B cell (primary cell): Measurements from ENCODE around the gene AGRN. TPM values are rescaled to one million over a fixed set of nuclear protein-coding genes. Genes with fewer than 3 reads are reported as not detected.
A peak's percentile ranks its signal among the peaks of the same experiment; 100 is the strongest.

Source experiments
- ATAC-seq: fragments of 200-7000 bp; cut with Tn5 transposase; one replicate; pipeline ENCODE4 v1.10.0; 2021; ENCODE audit warnings: low read depth, mild to moderate bottlenecking, moderate number of reproducible peaks, moderate library complexity
- CTCF ChIA-PET: fragments of 350-600 bp; sonication (Branson Sonifier 250); formaldehyde crosslinking; loops from one replicate; lab custom pipeline; 2021; ENCODE audit warnings: antibody characterized with exemption, inconsistent platforms; lab: Charles Lee
- POLR2A ChIA-PET: fragments of 350-600 bp; sonication (Branson Sonifier 250); formaldehyde crosslinking; loops from one replicate; lab custom pipeline; 2021; ENCODE audit warnings: antibody characterized with exemption; lab: Charles Lee
- DNase-seq: peaks from one replicate; pipeline ENCODE4 v3.0.0; 2013
- H2AFZ ChIP-seq: 2 replicates; pipeline ENCODE4 v1.6.1; 2012; ENCODE audit warnings: mild to moderate bottlenecking, low read depth, low read length; ENCODE audit not compliant: insufficient read depth, poor library complexity, severe bottlenecking
- H3K27ac ChIP-seq, 2 donors: 1 replicate in 1 of 2; 2 replicates in 1 of 2; pipeline ENCODE4 v1.5.1; 2012 to 2013; ENCODE audit warnings: low read length in 2 of 2, mild to moderate bottlenecking in 2 of 2, moderate library complexity in 1 of 2
- H3K27me3 ChIP-seq, 4 experiments: fragments of 200-600 bp in 1 of 4; sonication (generic) in 1 of 4; replicated peaks in 1 of 4; 1 replicate in 2 of 4; 2 replicates in 2 of 4; pipeline versions ENCODE4 v1.6.1 to v1.7.0; 2013 to 2016; ENCODE audit warnings: low read length in 3 of 4, mild to moderate bottlenecking in 2 of 4, mixed read lengths in 1 of 4, moderate library complexity in 1 of 4; ENCODE audit not compliant: insufficient read depth in 4 of 4, control insufficient read depth in 3 of 4; ENCODE audit errors: control extremely low read depth in 1 of 4
- H3K36me3 ChIP-seq, 2 experiments: replicated peaks in 1 of 2; 1 replicate in 1 of 2; 2 replicates in 1 of 2; pipeline versions ENCODE4 v1.6.1 to v1.7.1; 2013; ENCODE audit warnings: low read length in 1 of 2; ENCODE audit not compliant: insufficient read depth in 2 of 2, control insufficient read depth in 1 of 2; ENCODE audit errors: control extremely low read depth in 1 of 2, extremely low read depth in 1 of 2
- H3K4me1 ChIP-seq, 2 donors: fragments of 200-600 bp in 1 of 2; sonication (generic) in 1 of 2; 1 replicate in 1 of 2; 2 replicates in 1 of 2; pipeline versions ENCODE4 v1.5.1 to v1.6.1; 2013 to 2017; ENCODE audit warnings: low read length in 2 of 2; ENCODE audit not compliant: control insufficient read depth in 2 of 2, insufficient read depth in 2 of 2
- H3K4me2 ChIP-seq: replicated peaks from 2 replicates; pipeline ENCODE3; 2012; ENCODE audit warnings: mild to moderate bottlenecking, low read depth, low read length; ENCODE audit not compliant: poor library complexity, severe bottlenecking
- H3K4me3 ChIP-seq, 5 experiments: fragments of 200-600 bp in 1 of 5; sonication (generic) in 1 of 5; 1 replicate in 3 of 5; 2 replicates in 2 of 5; pipeline versions ENCODE4 v1.5.1 to v1.7.0; 2011 to 2016; ENCODE audit warnings: low read length in 4 of 5, mild to moderate bottlenecking in 4 of 5, low read depth in 2 of 5, control low read depth in 1 of 5, moderate library complexity in 1 of 5; ENCODE audit not compliant: insufficient read depth in 1 of 5; ENCODE audit errors: control extremely low read depth in 1 of 5, extremely low read depth in 1 of 5
- H3K79me2 ChIP-seq: fragments of 200-600 bp; sonication (generic); one replicate; pipeline ENCODE4 v1.6.0; 2016; ENCODE audit warnings: low read length; ENCODE audit not compliant: control insufficient read depth, insufficient read depth
- H3K9ac ChIP-seq: fragments of 200-600 bp; sonication (generic); 2 replicates; pipeline ENCODE4 v1.6.1; 2017; ENCODE audit warnings: mild to moderate bottlenecking, low read length, moderate library complexity
- H3K9me3 ChIP-seq, 3 donors: one replicate each; pipeline versions ENCODE4 v1.6.1 to v1.7.1; 2013; ENCODE audit warnings: low read length in 2 of 3; ENCODE audit not compliant: control insufficient read depth in 2 of 3, insufficient read depth in 1 of 3; ENCODE audit errors: control extremely low read depth in 1 of 3
- H4K20me1 ChIP-seq: 2 replicates; pipeline ENCODE4 v1.6.0; 2012; ENCODE audit warnings: mild to moderate bottlenecking, low read length; ENCODE audit not compliant: insufficient read depth, control insufficient read depth, poor library complexity, severe bottlenecking
- H3K27ac Mint-ChIP-seq: one replicate; pipeline ENCODE4 v1.8.0; 2021; ENCODE audit warnings: mixed read lengths
- H3K27me3 Mint-ChIP-seq: one replicate; pipeline ENCODE4 v1.8.0; 2021; ENCODE audit warnings: mixed read lengths
- H3K4me1 Mint-ChIP-seq: one replicate; pipeline ENCODE4 v1.8.0; 2021; ENCODE audit warnings: mixed read lengths
- H3K4me3 Mint-ChIP-seq: one replicate; pipeline ENCODE4 v1.8.0; 2021; ENCODE audit warnings: mixed read lengths
- H3K9me3 Mint-ChIP-seq: one replicate; pipeline ENCODE4 v1.8.0; 2022; ENCODE audit warnings: mixed read lengths; ENCODE audit not compliant: insufficient read depth
- CTCF ChIP-seq: fragments of 200-600 bp; IDR thresholded peaks from one replicate; pipeline ENCODE4 v1.8.0; 2022; ENCODE audit warnings: antibody characterized with exemption, mild to moderate bottlenecking
- EZH2 ChIP-seq: IDR thresholded peaks from 2 replicates; pipeline ENCODE4 v1.6.1; 2012; ENCODE audit warnings: borderline replicate concordance, low read depth, mild to moderate bottlenecking, moderate library complexity, low read length; ENCODE audit not compliant: insufficient read depth, poor library complexity, severe bottlenecking
- WGBS: methylation state at CpG from one replicate; pipeline ENCODE4 v1.1.5; 2013; ENCODE audit warnings: missing lambda C conversion rate; ENCODE audit not compliant: insufficient coverage; 5-methylcytosine and 5-hydroxymethylcytosine counted together
- intact Hi-C: fragments of 100-400 bp; cut with micrococcal nuclease; formaldehyde crosslinking; loops from one replicate; pipeline ENCODE4 v1.10.0; 2022
- polyA plus RNA-seq: library from polyadenylated mRNA; depleted of rRNA; stranded (reverse); fragments of >200 nt; gene quantifications from 2 replicates; pipeline ENCODE4 v1.2.3, GENCODE V29; 2012
- total RNA-seq, 2 donors: library from RNA; stranded (reverse); fragments of 120-200 nt in 1 of 2; gene quantifications; 1 replicate in 1 of 2; 2 replicates in 1 of 2; pipeline versions ENCODE4 v1.2.3 to v1.2.4, GENCODE V29; 2013 to 2022

Gene AGRN
- total and polyA plus RNA-seq, 2 donors (not counting 1 experiment from before 2014, with no cell fraction given): 7.3 to 31.3 TPM

DNA sequence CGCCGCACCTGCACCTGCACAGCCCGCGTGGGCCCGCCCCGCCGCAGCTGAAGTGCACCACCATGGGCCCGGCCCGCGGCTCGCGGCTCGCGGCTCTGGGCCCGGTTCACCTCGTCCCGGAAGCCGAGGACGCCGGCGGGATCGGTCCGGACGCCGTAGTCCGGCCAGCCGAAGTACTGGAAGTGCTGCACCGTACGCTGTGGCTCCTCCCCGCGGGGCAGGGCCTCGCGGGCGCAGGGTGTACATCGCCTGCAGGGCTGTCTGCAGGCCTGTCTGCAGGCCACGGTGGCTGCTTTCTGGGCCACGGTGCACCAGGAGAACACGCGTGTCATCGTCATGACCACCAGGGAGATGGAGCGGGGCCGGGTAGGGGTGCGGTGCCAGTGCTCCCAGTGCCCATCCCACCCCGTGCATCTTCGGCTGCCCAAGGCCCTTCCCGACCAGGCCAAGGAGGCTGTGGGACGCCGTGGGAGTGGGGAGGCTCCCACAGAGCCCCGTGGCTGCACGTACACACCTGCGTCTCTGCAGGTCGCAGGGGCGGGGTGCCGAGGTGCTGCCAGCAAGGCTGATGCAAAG, 47.5 kb downstream of the AGRN start:
- peaks cover 35% of the 10 kb centered on the region for H3K4me1 Mint-ChIP-seq
- no peak overlapping the region for H3K4me3 ChIP-seq
- no peaks in the 10 kb centered on the region for H3K36me3 ChIP-seq
- 94% methylated on average over 52 of the region's 54 CpGs for WGBS
- H3K4me2 ChIP-seq: peak overlapping the region; percentile 97
- no peak for TF ChIP-seq EZH2
- no peak for TF ChIP-seq CTCF
- H3K27ac ChIP-seq: no peak overlapping the region
- no peaks in the 10 kb centered on the region for H3K9me3 Mint-ChIP-seq
- ATAC-seq: no peak
- H3K79me2 ChIP-seq: no peaks in the 10 kb centered on the region
- peaks cover 0 to 17% (median 0%) of the 10 kb centered on the region in 3 donors for H3K9me3 ChIP-seq
- H3K27me3 ChIP-seq: peaks cover 0 to 23% (median 10%) of the 10 kb centered on the region in 4 experiments
- intact Hi-C loops: loop anchor here (10.0 kb wide), 1 partner anchor 53 kb away; the partner anchor contains the start of gene ISG15
- DNase-seq: peak; percentile 47
- H3K9ac ChIP-seq: no peak overlapping the region
- H2AFZ ChIP-seq: no peak overlapping the region
- H4K20me1 ChIP-seq: peaks cover 13% of the 10 kb centered on the region
- peaks cover 45 to 48% of the 10 kb centered on the region in 2 donors for H3K4me1 ChIP-seq
- no peak overlapping the region for H3K27ac Mint-ChIP-seq
- POLR2A ChIA-PET: no interaction called here
- peak overlapping the region; percentile 26 for H3K4me3 Mint-ChIP-seq
- CTCF ChIA-PET: interaction anchor here (0.8 to 1.1 kb wide), 2 partner anchors 34 to 183 kb away, joined by 3 read pairs; no protein-coding TSS in a partner anchor
- no peaks in the 10 kb centered on the region for H3K27me3 Mint-ChIP-seq

- Mint-ChIP-seq H3K4me3 (peak overlapping the region; percentile 86), H3K9me3 (no peaks in the 10 kb centered on the region), H3K27ac (peak overlapping the region; percentile 92), H3K4me1 (peaks cover 34% of the 10 kb centered on the region), H3K27me3 (no peaks in the 10 kb centered on the region)
- Histone ChIP-seq H3K79me2 (no peaks in the 10 kb centered on the region), H3K9me3 (peaks cover 0 to 17% (median 0%) of the 10 kb centered on the region in 3 donors), H3K9ac (peak overlapping the region; percentile 87), H3K27ac (peak overlapping the region in 1 of 2 donors; percentile 43), H2AFZ (peak overlapping the region; percentile 57), H3K4me1 (peaks cover 39 to 43% of the 10 kb centered on the region in 2 donors), H3K27me3 (peaks cover 0 to 17% (median 4%) of the 10 kb centered on the region in 4 experiments), H3K4me3 (peak overlapping the region in 4 of 5 experiments; percentile 31 to 71 (median 67)), H3K4me2 (peak overlapping the region; percentile 97), H4K20me1 (peaks cover 13% of the 10 kb centered on the region), H3K36me3 (no peaks in the 10 kb centered on the region)
- ChIA-PET POLR2A (no interaction called here), CTCF (interaction anchor here (0.8 to 1.1 kb wide), 3 partner anchors 35 to 183 kb away, joined by 3 read pairs; partner anchors contain the start of gene AGRN)
- TF ChIP-seq CTCF: no peak
- TF ChIP-seq EZH2: no peak
- no peak for ATAC-seq
- DNase-seq: no peak
- whole genome bisulfite sequencing: 64% methylated on average over 27 of the region's 32 CpGs
- intact Hi-C loops: loop anchor here (10.0 kb wide), 1 partner anchor 53 kb away; the partner anchor contains the start of gene ISG15
Measured at GRCh38 chr1:1067860-1068516, 48.1 kb downstream of the AGRN start.
